Measurements from ENCODE around the gene TMEM242. TPM values are rescaled to one million over a fixed set of nuclear protein-coding genes. Genes with fewer than 3 reads are reported as not detected.

Gene TMEM242
- total RNA-seq, 2 experiments from 2014 or later: 11.6 to 12.2 TPM

DNA sequence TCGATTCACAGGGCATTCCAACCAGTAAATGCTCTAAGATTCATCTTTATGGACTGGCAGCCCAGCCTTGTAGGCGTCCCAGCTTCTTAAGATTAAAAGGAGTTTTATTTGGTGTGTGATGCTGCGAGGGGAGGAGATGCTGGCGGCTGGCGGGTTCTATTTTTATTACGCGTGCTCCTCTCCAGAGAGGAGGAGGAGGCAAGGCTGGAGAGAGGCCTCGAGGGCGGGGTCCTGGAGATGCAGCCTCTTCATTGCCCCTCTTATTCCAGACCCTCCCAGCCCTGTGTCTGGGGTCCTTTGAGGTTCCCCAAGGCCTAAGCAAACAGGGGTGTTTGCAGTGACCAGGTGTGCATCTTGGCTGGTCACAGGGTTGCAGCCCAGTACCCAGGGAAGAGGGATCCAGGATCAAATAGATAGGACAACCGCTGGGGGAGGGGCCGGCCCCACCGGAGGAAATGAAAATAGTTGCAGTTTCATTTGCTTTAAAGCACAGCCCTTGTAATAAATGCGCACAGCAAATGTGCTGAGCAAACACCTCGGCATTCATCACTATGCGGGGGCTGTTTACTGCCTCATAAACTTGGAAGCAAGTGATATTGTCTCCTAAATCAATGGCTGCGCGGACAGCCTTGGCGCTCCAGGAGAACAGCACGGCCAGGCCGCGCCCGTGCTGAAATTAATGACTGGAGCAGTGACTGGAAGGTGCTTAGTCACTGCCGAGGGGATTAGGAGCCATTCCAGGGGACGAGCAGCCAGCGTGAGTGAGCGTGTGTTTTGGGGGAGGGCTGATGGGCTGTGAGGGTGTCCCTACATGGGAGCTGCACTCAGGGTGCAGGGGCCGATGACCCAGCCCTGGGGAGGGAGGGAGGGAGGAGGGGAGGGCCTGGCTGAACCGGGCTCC lies 83.0 kb downstream of the TMEM242 start:
- CTCF ChIA-PET: no interaction called here
- POLR2A ChIA-PET: no interaction called here

- POLR2A ChIA-PET: no interaction called here
- CTCF ChIA-PET: no interaction called here
These were observed 83.7 kb downstream of the TMEM242 start for GRCh38 chr6:157239671-157240058.

Other genes starting within 250 kb of the TMEM242 start
- gene ZDHHC14, start 57.7 kb upstream of the TMEM242 start, total RNA-seq: 1 to 10 TPM; 6.5 to 7.2 TPM

Data from activated CD8-positive, alpha-beta memory T cell treated with anti-CD3 and anti-CD28 coated beads for 36 hours (primary cell).